HEK293 (cell line): ENCODE results near the gene SOX18.

Experiments
- BCL11A ChIP-seq: fragments of 450-650 bp; formaldehyde crosslinking; IDR thresholded peaks from 2 replicates; pipeline ENCODE4 v1.5.1; 2016; ENCODE audit warnings: low read depth, missing biosample characterization, missing genetic modification characterization
- CTCF ChIP-seq: fragments of 450-650 bp; formaldehyde crosslinking; IDR thresholded peaks from 2 replicates; pipeline ENCODE4 v1.5.1; 2016; ENCODE audit warnings: missing biosample characterization, missing genetic modification characterization
- KLF8 ChIP-seq: fragments of 450-650 bp; formaldehyde crosslinking; IDR thresholded peaks from 2 replicates; pipeline ENCODE4 v1.5.1; 2016; ENCODE audit warnings: missing biosample characterization, missing genetic modification characterization
- ZBTB26 ChIP-seq: fragments of 450-650 bp; formaldehyde crosslinking; optimal IDR thresholded peaks from 2 replicates; pipeline ENCODE3; 2016; ENCODE audit warnings: missing biosample characterization, mild to moderate bottlenecking, missing genetic modification characterization
- ZEB2 ChIP-seq: fragments of 450-650 bp; formaldehyde crosslinking; IDR thresholded peaks from 2 replicates; pipeline ENCODE4 v1.5.1; 2016; ENCODE audit warnings: missing biosample characterization, missing genetic modification characterization
- ZNF19 ChIP-seq: fragments of 450-650 bp; formaldehyde crosslinking; IDR thresholded peaks from 2 replicates; pipeline ENCODE4; 2016; ENCODE audit warnings: missing biosample characterization, missing genetic modification characterization, low read depth
- ZNF202 ChIP-seq: fragments of 450-650 bp; formaldehyde crosslinking; IDR thresholded peaks from 2 replicates; pipeline ENCODE4 v1.5.1; 2016; ENCODE audit warnings: missing biosample characterization, missing genetic modification characterization, borderline replicate concordance
- ZNF214 ChIP-seq: fragments of 450-650 bp; formaldehyde crosslinking; IDR thresholded peaks from 2 replicates; pipeline ENCODE4 v1.5.1; 2017; ENCODE audit warnings: missing biosample characterization, mild to moderate bottlenecking, missing genetic modification characterization, borderline replicate concordance
- ZNF529 ChIP-seq: fragments of 450-650 bp; formaldehyde crosslinking; IDR thresholded peaks from 2 replicates; pipeline ENCODE4 v1.5.1; 2017; ENCODE audit warnings: missing genetic modification characterization, missing biosample characterization; ENCODE audit not compliant: insufficient replicate concordance
- ZNF561 ChIP-seq: fragments of 450-650 bp; IDR thresholded peaks from 2 replicates; pipeline ENCODE4 v1.5.1; 2018; ENCODE audit warnings: missing biosample characterization, missing genetic modification characterization, borderline replicate concordance
- ZNF580 ChIP-seq: fragments of 450-650 bp; formaldehyde crosslinking; IDR thresholded peaks from 2 replicates; pipeline ENCODE4 v1.5.1; 2016; ENCODE audit warnings: missing biosample characterization, missing genetic modification characterization
- ZSCAN5A ChIP-seq: fragments of 450-650 bp; formaldehyde crosslinking; IDR thresholded peaks from 2 replicates; pipeline ENCODE4 v1.5.1; 2016; ENCODE audit warnings: missing biosample characterization, missing genetic modification characterization

- TF ChIP-seq ZNF202 (tag by site-specific recombination) (no peak), CTCF (tag by site-specific recombination) (no peak), ZEB2 (no peak), ZNF214 (tag by site-specific recombination) (no peak), ZSCAN5A (tag by site-specific recombination) (no peak), ZBTB26 (tag by site-specific recombination) (no peak), ZNF561 (no peak), ZNF19 (no peak), BCL11A (no peak), ZNF529 (no peak), ZNF580 (tag by site-specific recombination) (no peak), KLF8 (tag by site-specific recombination) (no peak)
Measured at GRCh38 chr20:64051561-64052325, 2.3 kb upstream of the SOX18 start.
